ENCODE data around the gene APOE. TPM values are rescaled to one million over a fixed set of nuclear protein-coding genes. Genes with fewer than 3 reads are reported as not detected.
A peak's percentile ranks its signal among the peaks of the same experiment; 100 is the strongest.

APOE gene
- total and polyA plus RNA-seq, 2 of the 13 experiments (the other 11 are each of a cell fraction or from before 2014, with no cell fraction given) = 1,328 to 1,470 TPM

GRCh38 chr19:44890366-44891015, 15.1 kb upstream of the APOE start (continued):
- TF ChIP-seq ZBTB39 (CRISPR knock-in tag; IDR thresholded peaks at IDR 0.05) (no peak), FOXA3 (CRISPR knock-in tag; IDR thresholded peaks at IDR 0.05) (no peak), SKIL (CRISPR knock-in tag; IDR thresholded peaks at IDR 0.05; ENCODE audit: borderline replicate concordance) (no peak), ZNF549 (CRISPR knock-in tag; IDR thresholded peaks at IDR 0.05) (no peak), MED13 (CRISPR knock-in tag; IDR thresholded peaks at IDR 0.05) (no peak), ZFP36L2 (CRISPR knock-in tag; IDR thresholded peaks at IDR 0.05) (no peak), RAD51 (IDR thresholded peaks at IDR 0.05; ENCODE audit: borderline replicate concordance) (no peak), NCOA2 (CRISPR knock-in tag; IDR thresholded peaks at IDR 0.05) (peak; percentile 56; the same call in 1 of the 2 replicates), ZBTB7A (CRISPR knock-in tag; IDR thresholded peaks at IDR 0.05) (no peak; the same call in 1 of the 2 replicates), ASH2L (IDR thresholded peaks at IDR 0.05; ENCODE audit: insufficient read length, low read depth, low read length) (peak; percentile 5), POLR2AphosphoS2 (IDR thresholded peaks at IDR 0.05; ENCODE audit: low read depth, low read length) (no peak), E2F2 (CRISPR knock-in tag; IDR thresholded peaks at IDR 0.05; ENCODE audit: borderline replicate concordance) (no peak), ZSCAN12 (CRISPR knock-in tag; IDR thresholded peaks at IDR 0.05) (no peak), SP4 (CRISPR knock-in tag; IDR thresholded peaks at IDR 0.05) (no peak), FOXP4 (CRISPR knock-in tag; IDR thresholded peaks at IDR 0.05) (no peak), EEA1 (CRISPR knock-in tag; IDR thresholded peaks at IDR 0.05; ENCODE audit: borderline replicate concordance) (no peak), NRL (CRISPR knock-in tag; IDR thresholded peaks at IDR 0.05; ENCODE audit: borderline replicate concordance) (no peak), ZNF619 (CRISPR knock-in tag; IDR thresholded peaks at IDR 0.05) (no peak), GPBP1L1 (CRISPR knock-in tag; IDR thresholded peaks at IDR 0.05) (no peak)

Data from HepG2 (cell line).